ENCODE data around the gene MDN1.

DNA sequence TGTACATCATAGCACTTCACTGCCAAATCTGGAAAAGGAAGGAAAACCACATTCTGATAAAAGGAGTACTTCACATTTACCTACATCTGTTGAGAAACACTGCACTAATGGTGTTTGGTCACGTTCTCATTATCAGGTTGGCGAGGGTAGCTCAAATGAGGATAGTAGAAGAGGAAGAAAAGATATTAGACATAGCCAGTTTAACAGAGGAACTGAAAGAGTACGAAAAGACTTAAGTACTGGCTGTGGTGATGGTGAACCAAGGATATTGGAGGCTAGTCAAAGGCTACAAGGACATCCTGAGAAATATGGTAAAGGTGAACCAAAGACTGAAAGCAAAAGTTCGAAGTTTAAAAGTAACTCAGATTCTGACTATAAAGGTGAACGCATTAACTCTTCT is 42.7 kb upstream of the MDN1 start:
- TF ChIP-seq, protein P1, sequence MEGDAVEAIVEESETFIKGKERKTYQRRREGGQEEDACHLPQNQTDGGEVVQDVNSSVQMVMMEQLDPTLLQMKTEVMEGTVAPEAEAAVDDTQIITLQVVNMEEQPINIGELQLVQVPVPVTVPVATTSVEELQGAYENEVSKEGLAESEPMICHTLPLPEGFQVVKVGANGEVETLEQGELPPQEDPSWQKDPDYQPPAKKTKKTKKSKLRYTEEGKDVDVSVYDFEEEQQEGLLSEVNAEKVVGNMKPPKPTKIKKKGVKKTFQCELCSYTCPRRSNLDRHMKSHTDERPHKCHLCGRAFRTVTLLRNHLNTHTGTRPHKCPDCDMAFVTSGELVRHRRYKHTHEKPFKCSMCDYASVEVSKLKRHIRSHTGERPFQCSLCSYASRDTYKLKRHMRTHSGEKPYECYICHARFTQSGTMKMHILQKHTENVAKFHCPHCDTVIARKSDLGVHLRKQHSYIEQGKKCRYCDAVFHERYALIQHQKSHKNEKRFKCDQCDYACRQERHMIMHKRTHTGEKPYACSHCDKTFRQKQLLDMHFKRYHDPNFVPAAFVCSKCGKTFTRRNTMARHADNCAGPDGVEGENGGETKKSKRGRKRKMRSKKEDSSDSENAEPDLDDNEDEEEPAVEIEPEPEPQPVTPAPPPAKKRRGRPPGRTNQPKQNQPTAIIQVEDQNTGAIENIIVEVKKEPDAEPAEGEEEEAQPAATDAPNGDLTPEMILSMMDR (IDR thresholded peaks at IDR 0.05), result no peak
- TF ChIP-seq POLR2A (IDR thresholded peaks at IDR 0.05), result no peak
